Uterus (tissue), 2 donors: ENCODE data around the gene EFHC1.

Source experiments
- CTCF ChIP-seq, 4 experiments: fragments of 200-600 bp in 2 of 4; fragments of 450-650 bp in 2 of 4; sonication (generic) in 2 of 4; IDR thresholded peaks; one replicate each; pipeline ENCODE4 v1.5.1; 2016 to 2019; ENCODE audit warnings: antibody characterized with exemption in 4 of 4, mild to moderate bottlenecking in 2 of 4, moderate library complexity in 1 of 4
- POLR2A ChIP-seq, 2 donors: fragments of 450-650 bp; IDR thresholded peaks; one replicate each; pipeline ENCODE4 v1.6.1; 2016; ENCODE audit warnings: antibody characterized with exemption in 2 of 2, mild to moderate bottlenecking in 1 of 2, moderate library complexity in 1 of 2

DNA sequence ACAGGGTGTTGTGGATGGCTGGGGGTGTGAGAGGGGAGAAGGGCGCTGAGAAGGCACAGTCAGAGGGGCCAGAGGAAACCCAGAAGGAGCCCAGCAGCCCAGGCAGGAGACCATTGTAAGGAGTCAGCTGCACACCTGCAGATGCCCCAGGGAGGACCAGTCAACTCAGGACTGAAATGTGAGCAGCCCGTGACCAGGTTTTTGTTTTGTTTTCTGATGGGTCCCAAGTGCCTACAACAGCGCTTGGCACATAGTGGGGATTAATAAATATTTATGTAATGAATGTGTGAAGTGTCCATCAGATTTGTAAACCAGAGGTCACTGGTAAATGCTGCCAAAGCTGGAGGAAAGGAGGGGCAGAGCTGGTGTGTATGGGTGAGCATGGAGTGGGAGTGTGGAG lies 126.5 kb downstream of the EFHC1 start:
- TF ChIP-seq CTCF (IDR thresholded peaks at IDR 0.05): no peak
- TF ChIP-seq POLR2A (IDR thresholded peaks at IDR 0.05): no peak
